Astrocyte (in vitro differentiated cells and primary cell): ENCODE results near the gene CACNA2D4. TPM values are rescaled to one million over a fixed set of nuclear protein-coding genes. Genes with fewer than 3 reads are reported as not detected.

ENCODE experiments used
- DNase-seq: peaks from one replicate; pipeline ENCODE4 v3.0.0-alpha.2; 2010; ENCODE audit warnings: low read depth
- FAIRE-seq: peaks from 2 replicates; lab custom pipeline; 2011; peaks lifted over from hg19 to GRCh38; lab: Jason Lieb, UNC
- H2AFZ ChIP-seq: 2 replicates; pipeline ENCODE4 v1.6.0; 2012; ENCODE audit warnings: low read depth, low read length, inconsistent platforms
- H3K27ac ChIP-seq: 2 replicates; pipeline ENCODE4 v1.5.1; 2011; ENCODE audit warnings: low read depth, low read length, inconsistent platforms
- H3K27me3 ChIP-seq: 2 replicates; pipeline ENCODE4 v1.6.0; 2011; ENCODE audit warnings: low read length, inconsistent platforms; ENCODE audit not compliant: insufficient read depth
- H3K36me3 ChIP-seq: 2 replicates; pipeline ENCODE4 v1.5.1; 2011; ENCODE audit warnings: low read length, inconsistent platforms; ENCODE audit not compliant: insufficient read depth
- H3K4me1 ChIP-seq: 2 replicates; pipeline ENCODE4 v1.5.1; 2011; ENCODE audit warnings: low read length, inconsistent platforms; ENCODE audit not compliant: insufficient read depth
- H3K4me2 ChIP-seq: 2 replicates; pipeline ENCODE4 v1.6.0; 2012; ENCODE audit warnings: low read length, inconsistent platforms
- H3K4me3 ChIP-seq: 2 replicates; pipeline ENCODE4 v1.5.1; 2011; ENCODE audit warnings: low read depth, mild to moderate bottlenecking, low read length, inconsistent platforms; ENCODE audit not compliant: insufficient read depth
- H3K79me2 ChIP-seq: 2 replicates; pipeline ENCODE4 v1.6.0; 2012; ENCODE audit warnings: mild to moderate bottlenecking, low read length, inconsistent platforms; ENCODE audit not compliant: insufficient read depth
- H3K9ac ChIP-seq: 2 replicates; pipeline ENCODE4 v1.6.0; 2012; ENCODE audit warnings: mild to moderate bottlenecking, low read length, inconsistent platforms
- H3K9me3 ChIP-seq: 2 replicates; pipeline ENCODE4 v1.5.1; 2012; ENCODE audit warnings: low read depth, mild to moderate bottlenecking, low read length, inconsistent platforms; ENCODE audit not compliant: insufficient read depth
- H4K20me1 ChIP-seq: 2 replicates; pipeline ENCODE4 v1.6.0; 2012; ENCODE audit warnings: low read length, inconsistent platforms; ENCODE audit not compliant: insufficient read depth
- H3K27ac Mint-ChIP-seq: one replicate; pipeline ENCODE4 v1.8.0; 2021; ENCODE audit warnings: mild to moderate bottlenecking, mixed read lengths; ENCODE audit not compliant: unreplicated experiment
- H3K27me3 Mint-ChIP-seq: one replicate; pipeline ENCODE4 v1.8.0; 2021; ENCODE audit warnings: low read depth, mixed read lengths; ENCODE audit not compliant: unreplicated experiment
- H3K36me3 Mint-ChIP-seq: one replicate; pipeline ENCODE4 v1.8.0; 2021; ENCODE audit warnings: low read depth, mixed read lengths; ENCODE audit not compliant: unreplicated experiment
- H3K4me1 Mint-ChIP-seq: one replicate; pipeline ENCODE4 v1.8.0; 2021; ENCODE audit warnings: low read depth, mixed read lengths; ENCODE audit not compliant: unreplicated experiment
- H3K4me3 Mint-ChIP-seq: one replicate; pipeline ENCODE4 v1.8.0; 2021; ENCODE audit warnings: mild to moderate bottlenecking, moderate library complexity, mixed read lengths; ENCODE audit not compliant: unreplicated experiment
- H3K9me3 Mint-ChIP-seq: one replicate; pipeline ENCODE4 v1.8.0; 2021; ENCODE audit warnings: mild to moderate bottlenecking, mixed read lengths; ENCODE audit not compliant: unreplicated experiment
- EZH2 ChIP-seq: IDR thresholded peaks from 2 replicates; pipeline ENCODE4 v1.6.1; 2012; ENCODE audit warnings: mild to moderate bottlenecking, low read length, inconsistent platforms; ENCODE audit not compliant: insufficient read depth
- total RNA-seq: library from RNA; stranded (reverse); gene quantifications from 2 replicates; pipeline ENCODE4 v1.2.1, GENCODE V29; 2021
- TF ChIP-seq, protein P1 (sequence below): IDR thresholded peaks from 2 replicates; pipeline ENCODE4 v1.5.1; 2011; ENCODE audit warnings: low read depth, mild to moderate bottlenecking, inconsistent platforms, low read length, moderate library complexity; ENCODE audit not compliant: insufficient read depth

CACNA2D4 gene
- total RNA-seq, 1 donor from 2014 or later, result 0.09 TPM

DNA sequence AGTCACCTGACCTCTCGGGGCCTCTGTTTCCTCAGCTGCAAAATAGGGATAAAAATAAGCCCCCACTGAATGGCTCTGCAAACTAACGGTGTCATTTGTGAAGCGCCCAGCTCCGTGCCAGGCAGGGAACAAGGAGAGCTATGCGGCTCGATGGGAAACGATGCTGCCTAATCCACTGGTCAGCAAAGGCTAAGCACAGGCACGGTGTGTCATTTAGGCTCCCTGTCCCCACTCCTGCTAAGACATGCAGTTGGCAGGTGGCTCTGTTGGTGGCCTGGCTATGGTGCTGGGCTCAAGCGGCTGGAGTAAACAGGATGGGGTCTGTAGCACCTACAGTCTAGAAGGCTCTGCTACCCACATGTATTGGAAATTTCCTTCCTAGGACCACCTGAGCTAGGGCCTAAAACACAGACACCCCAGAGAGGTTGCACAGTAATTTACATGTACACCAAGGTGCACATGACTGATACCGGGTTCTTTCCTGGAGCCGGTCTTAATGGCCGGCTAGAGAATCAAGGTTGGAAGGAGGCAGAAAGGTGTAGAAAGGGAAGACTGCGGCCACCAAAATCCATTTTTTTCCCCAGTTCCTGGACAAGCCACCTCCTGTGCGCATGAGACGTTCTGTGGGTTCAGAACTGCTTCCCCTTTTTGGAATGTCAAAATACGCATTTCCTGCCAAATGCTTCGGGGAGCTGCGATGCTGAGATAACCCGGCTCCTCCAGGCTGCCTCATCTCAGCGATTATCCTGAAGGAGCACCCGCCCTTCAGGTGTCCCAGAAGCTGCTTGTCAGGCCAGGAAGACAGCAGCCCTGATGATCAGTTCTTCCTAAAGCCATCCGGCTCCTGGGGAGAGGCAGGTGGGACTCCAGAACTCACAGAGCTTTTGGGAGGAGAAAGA is 1.0 kb downstream of the CACNA2D4 start:
- no peak overlapping the region for H2AFZ ChIP-seq
- peaks cover 5% of the 10 kb centered on the region for H3K27me3 ChIP-seq
- no peaks in the 10 kb centered on the region for H3K36me3 Mint-ChIP-seq
- no peaks in the 10 kb centered on the region for H3K79me2 ChIP-seq
- no peaks in the 10 kb centered on the region for H3K36me3 ChIP-seq
- no peaks in the 10 kb centered on the region for H4K20me1 ChIP-seq
- TF ChIP-seq, protein P1, sequence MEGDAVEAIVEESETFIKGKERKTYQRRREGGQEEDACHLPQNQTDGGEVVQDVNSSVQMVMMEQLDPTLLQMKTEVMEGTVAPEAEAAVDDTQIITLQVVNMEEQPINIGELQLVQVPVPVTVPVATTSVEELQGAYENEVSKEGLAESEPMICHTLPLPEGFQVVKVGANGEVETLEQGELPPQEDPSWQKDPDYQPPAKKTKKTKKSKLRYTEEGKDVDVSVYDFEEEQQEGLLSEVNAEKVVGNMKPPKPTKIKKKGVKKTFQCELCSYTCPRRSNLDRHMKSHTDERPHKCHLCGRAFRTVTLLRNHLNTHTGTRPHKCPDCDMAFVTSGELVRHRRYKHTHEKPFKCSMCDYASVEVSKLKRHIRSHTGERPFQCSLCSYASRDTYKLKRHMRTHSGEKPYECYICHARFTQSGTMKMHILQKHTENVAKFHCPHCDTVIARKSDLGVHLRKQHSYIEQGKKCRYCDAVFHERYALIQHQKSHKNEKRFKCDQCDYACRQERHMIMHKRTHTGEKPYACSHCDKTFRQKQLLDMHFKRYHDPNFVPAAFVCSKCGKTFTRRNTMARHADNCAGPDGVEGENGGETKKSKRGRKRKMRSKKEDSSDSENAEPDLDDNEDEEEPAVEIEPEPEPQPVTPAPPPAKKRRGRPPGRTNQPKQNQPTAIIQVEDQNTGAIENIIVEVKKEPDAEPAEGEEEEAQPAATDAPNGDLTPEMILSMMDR, result no peak
- TF ChIP-seq EZH2, result no peak
- peaks cover 16% of the 10 kb centered on the region for H3K27me3 Mint-ChIP-seq
- no peaks in the 10 kb centered on the region for H3K9me3 Mint-ChIP-seq
- H3K4me2 ChIP-seq, result no peak overlapping the region
- peaks cover 3% of the 10 kb centered on the region for H3K4me1 Mint-ChIP-seq
- no peak overlapping the region for H3K4me3 ChIP-seq
- no peak overlapping the region for H3K4me3 Mint-ChIP-seq
- DNase-seq (no peak), FAIRE-seq (no peak)
- H3K27ac Mint-ChIP-seq, result no peak overlapping the region
- H3K9me3 ChIP-seq, result no peaks in the 10 kb centered on the region
- H3K9ac ChIP-seq, result no peak overlapping the region
- H3K27ac ChIP-seq, result no peak overlapping the region
- H3K4me1 ChIP-seq, result no peaks in the 10 kb centered on the region

DNA sequence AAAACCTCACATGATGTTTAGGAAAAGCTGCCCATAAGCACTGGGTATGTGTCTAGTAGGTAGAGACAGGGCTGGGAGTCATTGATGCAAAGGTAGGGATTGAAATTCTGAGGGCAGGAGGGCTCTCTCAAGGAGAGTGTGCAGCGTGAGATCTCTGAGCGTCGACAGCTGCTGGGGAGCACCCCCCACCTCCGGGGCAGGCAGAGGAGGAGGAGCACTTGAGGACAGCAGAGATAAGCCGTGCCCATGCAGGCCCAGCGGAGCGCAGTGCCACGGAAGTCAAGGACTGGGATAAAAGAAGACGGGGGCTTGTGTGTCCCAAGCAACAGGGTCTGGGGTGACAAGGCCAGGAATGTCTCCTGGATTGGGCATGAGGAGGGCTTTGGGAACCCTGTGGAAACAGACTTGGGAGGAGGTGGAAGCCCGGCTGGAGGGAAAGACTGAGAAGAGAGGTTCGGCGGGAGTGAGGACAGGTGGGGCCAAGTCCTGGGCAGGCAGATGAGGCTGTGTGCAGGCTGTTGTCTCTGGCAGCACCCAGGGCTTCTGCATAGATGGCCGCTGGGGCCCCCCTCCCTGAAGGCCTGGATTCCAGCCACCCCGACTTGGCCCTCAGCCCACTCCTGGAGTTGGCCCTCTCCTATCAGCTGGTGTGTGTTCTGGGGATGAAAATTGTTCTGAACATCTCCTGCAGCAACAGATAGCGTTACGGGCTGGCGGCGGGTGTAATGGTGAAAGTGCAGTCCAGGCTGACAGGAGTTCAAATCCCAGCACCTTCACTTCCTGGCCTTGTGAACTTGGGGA is 1.9 kb downstream of the CACNA2D4 start:
- DNase-seq (no peak), FAIRE-seq (no peak)
- Mint-ChIP-seq H3K36me3 (no peaks in the 10 kb centered on the region), H3K27ac (no peak overlapping the region), H3K4me1 (peaks cover 3% of the 10 kb centered on the region), H3K4me3 (no peak overlapping the region), H3K9me3 (no peaks in the 10 kb centered on the region), H3K27me3 (peaks cover 16% of the 10 kb centered on the region)
- no peak overlapping the region for H2AFZ ChIP-seq
- H3K79me2 ChIP-seq, result no peaks in the 10 kb centered on the region
- no peak overlapping the region for H3K4me3 ChIP-seq
- H3K36me3 ChIP-seq, result no peaks in the 10 kb centered on the region
- H3K4me1 ChIP-seq, result no peaks in the 10 kb centered on the region
- no peak for TF ChIP-seq EZH2
- TF ChIP-seq, protein P1, result no peak
- no peak overlapping the region for H3K4me2 ChIP-seq
- H3K9ac ChIP-seq, result no peak overlapping the region
- peaks cover 5% of the 10 kb centered on the region for H3K27me3 ChIP-seq
- H3K9me3 ChIP-seq, result no peaks in the 10 kb centered on the region
- H4K20me1 ChIP-seq, result no peaks in the 10 kb centered on the region
- H3K27ac ChIP-seq, result no peak overlapping the region
